Measurements from ENCODE around the gene GAST. TPM values are rescaled to one million over a fixed set of nuclear protein-coding genes. Genes with fewer than 3 reads are reported as not detected.

Gene GAST, protein sequence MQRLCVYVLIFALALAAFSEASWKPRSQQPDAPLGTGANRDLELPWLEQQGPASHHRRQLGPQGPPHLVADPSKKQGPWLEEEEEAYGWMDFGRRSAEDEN
- total RNA-seq, result not detected

GRCh38 chr17:41711669-41712400, at the start of gene GAST:
GAST (plus strand) TSS chr17:41712331; CDS start chr17:41715437, 3,106 bp downstream.

DNA sequence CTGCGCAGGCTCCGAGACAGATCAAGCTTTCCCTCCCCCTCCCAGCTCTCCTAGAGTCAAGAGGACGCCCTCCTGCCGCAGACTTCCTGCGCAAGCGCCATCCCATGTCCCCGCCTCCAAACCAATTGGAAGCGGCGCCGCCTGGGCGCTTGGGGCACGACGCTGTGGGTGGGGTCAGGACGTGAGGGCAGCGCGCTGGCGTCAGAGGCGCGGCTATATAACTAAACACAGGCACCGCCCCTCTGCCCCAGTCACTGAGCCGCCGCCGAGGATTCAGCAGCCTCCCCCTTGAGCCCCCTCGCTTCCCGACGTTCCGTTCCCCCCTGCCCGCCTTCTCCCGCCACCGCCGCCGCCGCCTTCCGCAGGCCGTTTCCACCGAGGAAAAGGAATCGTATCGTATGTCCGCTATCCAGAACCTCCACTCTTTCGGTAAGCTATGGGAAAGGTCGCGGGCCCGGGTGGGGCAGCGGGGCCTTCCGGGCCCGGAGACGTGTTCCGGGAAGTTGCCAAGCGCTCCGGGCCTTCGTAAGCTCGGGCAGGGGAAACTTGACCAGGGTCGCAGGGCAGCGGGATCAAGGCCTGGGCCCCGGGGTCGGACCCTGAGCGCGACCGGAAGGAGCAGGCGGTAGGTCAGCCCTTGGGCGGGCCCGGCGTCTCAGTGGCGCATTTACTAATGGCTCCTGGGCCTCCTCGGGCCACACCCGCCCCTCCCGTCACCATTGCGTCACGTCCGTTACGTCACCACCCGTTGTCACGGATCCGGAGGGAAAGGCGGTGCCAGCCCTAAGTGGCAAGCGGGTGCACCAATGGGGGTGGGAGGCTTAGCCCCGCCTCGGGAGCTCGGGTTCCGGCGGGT, 23.3 kb upstream of the GAST start, which contains the start of gene EIF1:
Gene EIF1, plus strand, starts transcription at position 245 of the 856 bp plus-strand sequence. Its CDS starts 154 bp downstream, at position 399.

GRCh38 chr17:41734139-41734948, 22.2 kb downstream of the GAST start, which contains the start of gene HAP1:
HAP1 (minus strand) TSS chr17:41734643; CDS start chr17:41734634, 9 bp downstream.

Small RNA genes within 50 kb of the gene (small RNA-seq; reads per million reads assigned to genes)
- gene RN7SL399P, result 0 reads per million in 2 donors
- gene RNA5SP442, result 0 to 0.09 reads per million in 2 donors

Other genes with a start within 250 kb of the GAST start
- gene KRT32, start 244.9 kb upstream of the GAST start, total RNA-seq, result not detected
- gene KRT35, start 231.2 kb upstream of the GAST start, total RNA-seq, result not detected
- gene KRT36, start 222.4 kb upstream of the GAST start, total RNA-seq, result not detected
- gene KRT13, start 206.7 kb upstream of the GAST start, total RNA-seq, result not detected
- gene KRT15, start 193.4 kb upstream of the GAST start, total RNA-seq, result not detected
- gene KRT19, start 184.0 kb upstream of the GAST start, total RNA-seq, result under 1 TPM in 1 of 2 donors, not detected in 1; 0.33 TPM
- not detected for gene KRT9, start 140.3 kb upstream of the GAST start, total RNA-seq
- 1 to 10 TPM in 1 of 2 donors, under 1 TPM in 1; under 0.01 to 1.0 TPM for gene KRT14, start 125.4 kb upstream of the GAST start, total RNA-seq
- under 1 TPM in 1 of 2 donors, not detected in 1; 0.69 TPM for gene KRT16, start 99.6 kb upstream of the GAST start, total RNA-seq
- 1 to 10 TPM in 1 of 2 donors, not detected in 1; 1.7 TPM for gene KRT17, start 87.8 kb upstream of the GAST start, total RNA-seq
- 10 to 100 TPM; 52.3 to 67.3 TPM for gene EIF1, start 23.4 kb upstream of the GAST start, total RNA-seq
- gene HAP1, start 22.3 kb downstream of the GAST start, total RNA-seq, result under 1 TPM in 1 of 2 donors, not detected in 1; under 0.01 TPM
- gene JUP, start 74.4 kb downstream of the GAST start, total RNA-seq, result 1 to 10 TPM; 1.7 to 3.8 TPM
- gene P3H4, start 99.6 kb downstream of the GAST start, total RNA-seq, result 10 to 100 TPM; 17.2 to 24.0 TPM
- 100 to 1,000 TPM in 1 of 2 donors, 10 to 100 TPM in 1; 64.0 to 111 TPM for gene FKBP10, start 100.7 kb downstream of the GAST start, total RNA-seq
- gene NT5C3B, start 123.9 kb downstream of the GAST start, total RNA-seq, result 10 to 100 TPM; 37.5 to 49.0 TPM
- under 1 TPM in 1 of 2 donors, not detected in 1; under 0.01 TPM for gene KLHL10, start 125.5 kb downstream of the GAST start, total RNA-seq
- 10 to 100 TPM; 23.4 to 26.6 TPM for gene KLHL11, start 153.1 kb downstream of the GAST start, total RNA-seq
- 100 to 1,000 TPM; 219 to 239 TPM for gene ACLY, start 206.6 kb downstream of the GAST start, total RNA-seq
- gene ODAD4, start 218.3 kb downstream of the GAST start, total RNA-seq, result under 1 TPM; 0.67 to 0.69 TPM

Measured in melanocyte of skin (primary cell).